ENCODE data around the gene RRM2.

The RRM2 gene

GRCh38 chr2:10150436-10150835, 27.9 kb downstream of the RRM2 start:
- ChIA-PET POLR2A (interaction anchor here (0.6 kb wide), 1 partner anchor 10 kb away, joined by 3 read pairs; no protein-coding TSS in a partner anchor), CTCF (interaction anchor here (0.7 kb wide), 1 partner anchor 54 kb away, joined by 5 read pairs; no protein-coding TSS in a partner anchor)
- no peak overlapping the region for H3K27ac ChIP-seq (ENCODE audit: extremely low read depth, low read depth, low read length)
- H3K4me3 ChIP-seq (ENCODE audit: low read depth, low read length): no peak overlapping the region
- TF ChIP-seq HIC1 (tag by site-specific recombination; IDR thresholded peaks at IDR 0.05) (no peak), ZNF529 (tag by site-specific recombination; IDR thresholded peaks at IDR 0.05; ENCODE audit: insufficient replicate concordance) (no peak), ZNF133 (tag by site-specific recombination; IDR thresholded peaks at IDR 0.05) (no peak), ZNF785 (tag by site-specific recombination; IDR thresholded peaks at IDR 0.05) (no peak), PRDM1 (tag by site-specific recombination; IDR thresholded peaks at IDR 0.05) (no peak)
- H3K36me3 ChIP-seq (ENCODE audit: control insufficient read depth in 2 of 2, insufficient read depth in 1 of 2, low read length in 2 of 2): peaks cover 3 to 16% of the 10 kb centered on the region in 2 experiments; a peak in 2 of 3 replicates
- no peaks in the 10 kb centered on the region for H3K9me3 ChIP-seq (ENCODE audit: control insufficient read depth, insufficient read depth, low read depth, low read length)
- no peaks in the 10 kb centered on the region for H3K4me1 ChIP-seq (ENCODE audit: control insufficient read depth, insufficient read depth, low read length)

GRCh38 chr2:10151462-10151861, 28.9 kb downstream of the RRM2 start:
- Histone ChIP-seq H3K4me3 (ENCODE audit: low read depth, low read length) (no peak overlapping the region), H3K9me3 (ENCODE audit: control insufficient read depth, insufficient read depth, low read depth, low read length) (no peaks in the 10 kb centered on the region), H3K27ac (ENCODE audit: extremely low read depth, low read depth, low read length) (no peak overlapping the region), H3K4me1 (ENCODE audit: control insufficient read depth, insufficient read depth, low read length) (no peaks in the 10 kb centered on the region), H3K36me3 (ENCODE audit: control insufficient read depth in 2 of 2, insufficient read depth in 1 of 2, low read length in 2 of 2) (peaks cover 3 to 15% of the 10 kb centered on the region in 2 experiments; a peak in 2 of 3 replicates)
- TF ChIP-seq KLF16 (tag by site-specific recombination; IDR thresholded peaks at IDR 0.05) (no peak), ZNF114 (tag by site-specific recombination; IDR thresholded peaks at IDR 0.05) (no peak), ZFP69B (tag by site-specific recombination; IDR thresholded peaks at IDR 0.05) (no peak), ZNF266 (tag by site-specific recombination; IDR thresholded peaks at IDR 0.05; ENCODE audit: low read depth) (no peak), ZSCAN30 (tag by site-specific recombination; IDR thresholded peaks at IDR 0.05) (no peak), ZSCAN23 (tag by site-specific recombination; IDR thresholded peaks at IDR 0.05) (no peak)
- ChIA-PET POLR2A (no interaction called here), CTCF (interaction anchor here (2.2 kb wide), 1 partner anchor 257 kb away, joined by 8 read pairs; no protein-coding TSS in a partner anchor)

- CTCF ChIA-PET: interaction anchor here (1.0 to 1.2 kb wide), 2 partner anchors 15 to 252 kb away, joined by 3 to 6 read pairs; no protein-coding TSS in a partner anchor
- no peak overlapping the region for H3K27ac ChIP-seq (ENCODE audit: extremely low read depth, low read depth, low read length)
- no peaks in the 10 kb centered on the region for H3K9me3 ChIP-seq (ENCODE audit: control insufficient read depth, insufficient read depth, low read depth, low read length)
- H3K4me1 ChIP-seq (ENCODE audit: control insufficient read depth, insufficient read depth, low read length): no peaks in the 10 kb centered on the region
- no peak overlapping the region for H3K4me3 ChIP-seq (ENCODE audit: low read depth, low read length)
- peaks cover 3 to 7% of the 10 kb centered on the region in 2 experiments; a peak in 2 of 3 replicates for H3K36me3 ChIP-seq (ENCODE audit: control insufficient read depth in 2 of 2, insufficient read depth in 1 of 2, low read length in 2 of 2)
- TF ChIP-seq YY2 (tag by site-specific recombination; IDR thresholded peaks at IDR 0.05) (no peak), ZNF16 (tag by site-specific recombination; IDR thresholded peaks at IDR 0.05; ENCODE audit: low read depth) (no peak), ZNF202 (tag by site-specific recombination; IDR thresholded peaks at IDR 0.05; ENCODE audit: borderline replicate concordance) (no peak), GFI1B (tag by site-specific recombination; IDR thresholded peaks at IDR 0.05) (no peak), ZNF530 (tag by site-specific recombination; IDR thresholded peaks at IDR 0.05; ENCODE audit: low read depth) (no peak), PRDM6 (tag by site-specific recombination; IDR thresholded peaks at IDR 0.05) (no peak), ZNF621 (tag by site-specific recombination; IDR thresholded peaks at IDR 0.05) (no peak), AEBP2 (tag by site-specific recombination; IDR thresholded peaks at IDR 0.05; ENCODE audit: borderline replicate concordance) (no peak), ZNF10 (tag by site-specific recombination; IDR thresholded peaks at IDR 0.05) (no peak)
- POLR2A ChIA-PET: no interaction called here
These were observed 34.8 kb downstream of the RRM2 start for GRCh38 chr2:10157293-10157692.

All from HEK293 (cell line).